HepG2 (cell line): ENCODE measurements around the gene SCARF1. TPM values are rescaled to one million over a fixed set of nuclear protein-coding genes. Genes with fewer than 3 reads are reported as not detected.

ENCODE experiments used
- ATAC-seq: fragments of 200-7000 bp; cut with Tn5 transposase; 3 replicates; pipeline ENCODE4 v1.9.1; 2020; ENCODE audit warnings: mild to moderate bottlenecking, moderate library complexity
- BruUV-seq: library from RNA; stranded (reverse); fragments of 400-500 nt; replicated peaks from 2 replicates; lab custom pipeline; 2021; lab: Mats Ljungman, UMichigan
- CTCF ChIA-PET: fragments of 300-600 bp; formaldehyde crosslinking; extraction: SDS; loops from one replicate; lab custom pipeline; 2021; ENCODE audit warnings: low total read pairs, inconsistent platforms, low intra/inter-chr PET ratio; lab: Yijun Ruan, JAX
- POLR2A ChIA-PET: fragments of 350-600 bp; sonication (Branson Sonifier 250); formaldehyde crosslinking; loops from one replicate; lab custom pipeline; 2020; ENCODE audit warnings: antibody characterized with exemption, inconsistent platforms; lab: Yijun Ruan, JAX
- DNase-seq: peaks from one replicate; pipeline ENCODE4 v3.0.0-alpha.2; 2015; ENCODE audit warnings: low spot score
- FAIRE-seq: peaks from 3 replicates; lab custom pipeline; 2011; peaks lifted over from hg19 to GRCh38; lab: Jason Lieb, UNC
- H2AFZ ChIP-seq: one replicate; pipeline ENCODE4 v1.6.1; 2011; ENCODE audit warnings: low read length, inconsistent platforms
- H3K27ac ChIP-seq: fragments of 300-600 bp; 3 replicates; pipeline ENCODE4 v1.8.0; 2011; ENCODE audit warnings: mixed run types, mild to moderate bottlenecking, mixed read lengths, low read length, inconsistent platforms; ENCODE audit not compliant: insufficient read depth; ENCODE audit errors: extremely low read length
- H3K27me3 ChIP-seq, 2 experiments: fragments of 200-600 bp in 1 of 2; 2 replicates in 1 of 2; 3 replicates in 1 of 2; pipeline versions ENCODE4 v1.6.0 to v1.8.0; 2011; ENCODE audit warnings: low read length in 2 of 2, mild to moderate bottlenecking in 2 of 2, moderate library complexity in 2 of 2, inconsistent platforms in 1 of 2; ENCODE audit not compliant: insufficient read depth in 2 of 2, control insufficient read depth in 1 of 2
- H3K36me3 ChIP-seq, 2 experiments: fragments of 200-600 bp in 1 of 2; replicated peaks in 1 of 2; 2 replicates in 1 of 2; 3 replicates in 1 of 2; pipeline versions ENCODE4 v1.5.1 to v1.8.0; 2011; ENCODE audit warnings: low read length in 2 of 2, inconsistent platforms in 1 of 2; ENCODE audit not compliant: insufficient read depth in 2 of 2, control insufficient read depth in 1 of 2
- H3K4me1 ChIP-seq: 2 replicates; pipeline ENCODE4 v1.5.1; 2012; ENCODE audit warnings: low read length, inconsistent platforms; ENCODE audit not compliant: insufficient read depth
- H3K4me2 ChIP-seq: 2 replicates; pipeline ENCODE4 v1.6.0; 2011; ENCODE audit warnings: low read depth, low read length, inconsistent platforms
- H3K4me3 ChIP-seq, 3 experiments: fragments of 200-600 bp in 1 of 3; sonication (generic), shearing (Covaris generic) in 1 of 3; replicated peaks in 1 of 3; 2 replicates each; pipeline ENCODE4 v1.5.1; 2011 to 2016; ENCODE audit warnings: low read length in 3 of 3, inconsistent platforms in 2 of 3, low read depth in 2 of 3, mild to moderate bottlenecking in 2 of 3, control low read depth in 1 of 3, mixed read lengths in 1 of 3; ENCODE audit not compliant: insufficient read depth in 1 of 3
- H3K79me2 ChIP-seq: one replicate; pipeline ENCODE4 v1.6.1; 2011; ENCODE audit warnings: low read length, inconsistent platforms; ENCODE audit not compliant: insufficient read depth
- H3K9ac ChIP-seq: 2 replicates; pipeline ENCODE4 v1.6.0; 2011; ENCODE audit warnings: mild to moderate bottlenecking, low read depth, low read length, inconsistent platforms; ENCODE audit not compliant: insufficient read depth
- H3K9me3 ChIP-seq: 2 replicates; pipeline ENCODE4 v1.5.1; 2012; ENCODE audit warnings: mild to moderate bottlenecking, low read length
- H4K20me1 ChIP-seq: 2 replicates; pipeline ENCODE4 v1.6.0; 2011; ENCODE audit warnings: inconsistent platforms, mild to moderate bottlenecking, low read length, moderate library complexity; ENCODE audit not compliant: insufficient read depth
- GPN1 ChIP-seq: sonication (generic); formaldehyde crosslinking; IDR thresholded peaks from 2 replicates; pipeline ENCODE4 v1.5.1; 2020; ENCODE audit warnings: missing genetic modification reagents, borderline replicate concordance
- HDAC6 ChIP-seq: fragments of 200-600 bp; sonication (generic); IDR thresholded peaks from 2 replicates; pipeline ENCODE4 v1.7.0; 2017; ENCODE audit warnings: mild to moderate bottlenecking, antibody characterized with exemption, low read length, low read depth
- HMG20B ChIP-seq: conservative IDR thresholded peaks from 2 replicates; pipeline ENCODE4 v1.6.1; 2016; ENCODE audit warnings: missing genetic modification reagents, missing compliant biosample characterization
- KLF15 ChIP-seq: sonication (generic); formaldehyde crosslinking; IDR thresholded peaks from 2 replicates; pipeline ENCODE4 v1.8.1; 2023; ENCODE audit warnings: borderline replicate concordance, mild to moderate bottlenecking, inconsistent platforms, missing genetic modification reagents, mixed read lengths
- MAF1 ChIP-seq: sonication (generic); formaldehyde crosslinking; IDR thresholded peaks from 2 replicates; pipeline ENCODE4 v1.5.0; 2020; ENCODE audit warnings: missing genetic modification reagents, borderline replicate concordance
- NFE2L1 ChIP-seq: sonication (generic); formaldehyde crosslinking; IDR thresholded peaks from 2 replicates; pipeline ENCODE4 v1.4.0; 2020; ENCODE audit warnings: missing genetic modification reagents, mild to moderate bottlenecking, borderline replicate concordance
- SP140L ChIP-seq: sonication (generic); formaldehyde crosslinking; IDR thresholded peaks from 2 replicates; pipeline ENCODE4 v1.4.0; 2020; ENCODE audit warnings: missing genetic modification reagents, borderline replicate concordance
- ZBTB38 ChIP-seq: sonication (generic); formaldehyde crosslinking; IDR thresholded peaks from 2 replicates; pipeline ENCODE4 v1.5.1; 2020; ENCODE audit warnings: mild to moderate bottlenecking, missing genetic modification reagents
- ZFX ChIP-seq: sonication (generic); formaldehyde crosslinking; IDR thresholded peaks from 2 replicates; pipeline ENCODE4 v1.4.0; 2020; ENCODE audit warnings: mild to moderate bottlenecking, low read depth, missing genetic modification reagents, moderate library complexity
- ZNF12 ChIP-seq: sonication (generic); formaldehyde crosslinking; IDR thresholded peaks from 2 replicates; pipeline ENCODE4 v1.5.0; 2020; ENCODE audit warnings: missing genetic modification reagents
- ZNF598 ChIP-seq: sonication (generic); formaldehyde crosslinking; IDR thresholded peaks from 2 replicates; pipeline ENCODE4 v1.5.1; 2020; ENCODE audit warnings: mild to moderate bottlenecking, missing genetic modification reagents, borderline replicate concordance
- ZNF605 ChIP-seq: sonication (generic); formaldehyde crosslinking; IDR thresholded peaks from 2 replicates; pipeline ENCODE4 v1.8.0; 2022; ENCODE audit warnings: mild to moderate bottlenecking, missing genetic modification reagents
- ZSCAN21 ChIP-seq: sonication (generic); formaldehyde crosslinking; IDR thresholded peaks from 2 replicates; pipeline ENCODE4 v1.8.0; 2022; ENCODE audit warnings: mild to moderate bottlenecking, missing genetic modification reagents, moderate library complexity, borderline replicate concordance
- WGBS: methylation state at CpG from one replicate; pipeline ENCODE4 v1.1.6; 2017; ENCODE audit warnings: low lambda C conversion rate; 5-methylcytosine and 5-hydroxymethylcytosine counted together
- in situ Hi-C: cut with HindIII; loops from 2 replicates; pipeline ENCODE4 v1.10.0; 2017; ENCODE audit warnings: low pct_unique_long_range_greater_than_20kb; ENCODE audit not compliant: extremely low pct_ligation_motif_present
- intact Hi-C: fragments of 100-400 bp; cut with micrococcal nuclease; formaldehyde crosslinking; loops from one replicate; pipeline ENCODE4 v1.10.0; 2022; ENCODE audit not compliant: unreplicated experiment
- polyA plus RNA-seq, 8 experiments: library from polyadenylated mRNA; depleted of rRNA in 3 of 8; stranded (reverse) in 7 of 8; unstranded in 1 of 8; fragments of >200 nt; fragmentation: Illumina TruSeq in 4 of 8; extraction: Trizol in 4 of 8; gene quantifications; 2 replicates each; pipeline versions ENCODE4 v1.2.1 to v1.2.3, GENCODE V29; 2011 to 2016; ENCODE audit warnings: low read depth in 4 of 8, missing spikeins in 1 of 8, mixed read lengths in 1 of 8; ENCODE audit not compliant: insufficient read depth in 1 of 8
- total RNA-seq, 5 experiments: library from RNA; depleted of rRNA; stranded (reverse); fragments of >200 nt; fragmentation: Illumina TruSeq; extraction: Trizol; gene quantifications; 2 replicates each; pipeline ENCODE4 v1.2.3, GENCODE V29; 2016; ENCODE audit warnings: low read depth in 1 of 5
- TF ChIP-seq, protein P1 (sequence below): sonication (generic); formaldehyde crosslinking; IDR thresholded peaks from 2 replicates; pipeline ENCODE4 v1.5.1; 2020; ENCODE audit warnings: missing genetic modification reagents, mild to moderate bottlenecking, borderline replicate concordance
- TF ChIP-seq, protein P2 (sequence below): sonication (generic); formaldehyde crosslinking; IDR thresholded peaks from 2 replicates; pipeline ENCODE4 v1.4.0; 2020; ENCODE audit warnings: mild to moderate bottlenecking, missing genetic modification reagents
- TF ChIP-seq, protein P3 (sequence below): sonication (generic); formaldehyde crosslinking; IDR thresholded peaks from 2 replicates; pipeline ENCODE4 v1.4.0; 2020; ENCODE audit warnings: mild to moderate bottlenecking, missing genetic modification reagents
- TF ChIP-seq, protein P4 (sequence below): sonication (generic); formaldehyde crosslinking; conservative IDR thresholded peaks from 2 replicates; pipeline ENCODE4 v1.4.0; 2020; ENCODE audit warnings: mild to moderate bottlenecking, missing genetic modification reagents, moderate library complexity

SCARF1 gene
- total and polyA plus RNA-seq, 2 of the 13 experiments (the other 11 are each of a cell fraction or from before 2014, with no cell fraction given) = 0.24 to 0.71 TPM

DNA sequence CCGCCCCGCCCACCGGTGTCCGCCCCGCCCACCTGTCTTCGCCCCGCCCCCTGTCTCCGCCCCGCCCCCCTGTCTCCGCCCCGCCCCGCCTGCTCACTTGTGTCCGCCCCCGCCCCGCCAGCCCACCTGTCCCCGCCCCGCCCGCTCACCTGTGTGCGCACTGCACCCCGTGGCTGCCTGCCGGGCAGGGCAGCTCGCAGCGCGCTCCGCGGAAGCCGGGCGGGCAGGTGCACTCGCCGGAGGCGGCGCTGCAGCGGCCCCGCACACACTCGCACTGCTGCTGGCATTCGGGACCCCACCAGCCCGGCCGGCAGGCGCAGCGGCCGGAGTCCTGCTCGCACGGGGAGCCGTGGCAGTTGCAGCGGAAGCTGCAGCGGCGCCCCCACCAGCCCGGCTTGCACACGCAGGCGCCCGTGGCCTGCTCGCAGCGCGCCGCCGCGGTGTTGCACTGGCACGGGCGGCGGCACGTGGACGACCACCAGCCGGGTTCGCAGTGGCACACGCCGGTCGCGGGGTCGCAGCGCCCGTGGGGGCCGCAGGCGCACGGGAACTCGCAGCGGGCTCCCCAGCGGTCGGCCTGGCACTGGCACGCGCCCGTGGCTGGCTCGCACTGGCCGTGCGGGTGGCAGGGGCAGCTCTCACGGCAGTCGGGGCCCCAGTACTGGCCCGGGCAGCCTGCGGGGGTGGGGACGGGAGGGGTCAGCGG, 2.1 kb downstream of the SCARF1 start:
- CTCF ChIA-PET = no interaction called here
- Histone ChIP-seq H3K9ac (peak overlapping the region; percentile 43), H2AFZ (no peak overlapping the region)
- no peak for TF ChIP-seq ZNF12 (CRISPR knock-in tag)
- TF ChIP-seq, protein P1, sequence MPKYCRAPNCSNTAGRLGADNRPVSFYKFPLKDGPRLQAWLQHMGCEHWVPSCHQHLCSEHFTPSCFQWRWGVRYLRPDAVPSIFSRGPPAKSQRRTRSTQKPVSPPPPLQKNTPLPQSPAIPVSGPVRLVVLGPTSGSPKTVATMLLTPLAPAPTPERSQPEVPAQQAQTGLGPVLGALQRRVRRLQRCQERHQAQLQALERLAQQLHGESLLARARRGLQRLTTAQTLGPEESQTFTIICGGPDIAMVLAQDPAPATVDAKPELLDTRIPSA (CRISPR knock-in tag) = no peak
- TF ChIP-seq, protein P2, sequence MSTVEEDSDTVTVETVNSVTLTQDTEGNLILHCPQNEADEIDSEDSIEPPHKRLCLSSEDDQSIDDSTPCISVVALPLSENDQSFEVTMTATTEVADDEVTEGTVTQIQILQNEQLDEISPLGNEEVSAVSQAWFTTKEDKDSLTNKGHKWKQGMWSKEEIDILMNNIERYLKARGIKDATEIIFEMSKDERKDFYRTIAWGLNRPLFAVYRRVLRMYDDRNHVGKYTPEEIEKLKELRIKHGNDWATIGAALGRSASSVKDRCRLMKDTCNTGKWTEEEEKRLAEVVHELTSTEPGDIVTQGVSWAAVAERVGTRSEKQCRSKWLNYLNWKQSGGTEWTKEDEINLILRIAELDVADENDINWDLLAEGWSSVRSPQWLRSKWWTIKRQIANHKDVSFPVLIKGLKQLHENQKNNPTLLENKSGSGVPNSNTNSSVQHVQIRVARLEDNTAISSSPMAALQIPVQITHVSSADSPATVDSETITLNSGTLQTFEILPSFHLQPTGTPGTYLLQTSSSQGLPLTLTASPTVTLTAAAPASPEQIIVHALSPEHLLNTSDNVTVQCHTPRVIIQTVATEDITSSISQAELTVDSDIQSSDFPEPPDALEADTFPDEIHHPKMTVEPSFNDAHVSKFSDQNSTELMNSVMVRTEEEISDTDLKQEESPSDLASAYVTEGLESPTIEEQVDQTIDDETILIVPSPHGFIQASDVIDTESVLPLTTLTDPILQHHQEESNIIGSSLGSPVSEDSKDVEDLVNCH (CRISPR knock-in tag) = no peak
- TF ChIP-seq ZNF598 = no peak
- TF ChIP-seq MAF1 (CRISPR knock-in tag) = no peak
- TF ChIP-seq NFE2L1 (CRISPR knock-in tag) = no peak
- 0 out of 2 replicates have a peak, but pooled peaks have one; percentile 23 for TF ChIP-seq ZSCAN21
- no peak for TF ChIP-seq ZNF605 (CRISPR knock-in tag)
- TF ChIP-seq, protein P3, sequence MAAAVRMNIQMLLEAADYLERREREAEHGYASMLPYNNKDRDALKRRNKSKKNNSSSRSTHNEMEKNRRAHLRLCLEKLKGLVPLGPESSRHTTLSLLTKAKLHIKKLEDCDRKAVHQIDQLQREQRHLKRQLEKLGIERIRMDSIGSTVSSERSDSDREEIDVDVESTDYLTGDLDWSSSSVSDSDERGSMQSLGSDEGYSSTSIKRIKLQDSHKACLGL = peak; percentile 40; the same call in 1 of the 2 replicates
- no peak for TF ChIP-seq SP140L
- TF ChIP-seq HMG20B (CRISPR knock-in tag) = no peak
- TF ChIP-seq HDAC6 = no peak
- peak; percentile 34; the same call in 1 of the 2 replicates for TF ChIP-seq ZFX (CRISPR knock-in tag)
- TF ChIP-seq GPN1 (CRISPR knock-in tag) = no peak
- TF ChIP-seq, protein P4, sequence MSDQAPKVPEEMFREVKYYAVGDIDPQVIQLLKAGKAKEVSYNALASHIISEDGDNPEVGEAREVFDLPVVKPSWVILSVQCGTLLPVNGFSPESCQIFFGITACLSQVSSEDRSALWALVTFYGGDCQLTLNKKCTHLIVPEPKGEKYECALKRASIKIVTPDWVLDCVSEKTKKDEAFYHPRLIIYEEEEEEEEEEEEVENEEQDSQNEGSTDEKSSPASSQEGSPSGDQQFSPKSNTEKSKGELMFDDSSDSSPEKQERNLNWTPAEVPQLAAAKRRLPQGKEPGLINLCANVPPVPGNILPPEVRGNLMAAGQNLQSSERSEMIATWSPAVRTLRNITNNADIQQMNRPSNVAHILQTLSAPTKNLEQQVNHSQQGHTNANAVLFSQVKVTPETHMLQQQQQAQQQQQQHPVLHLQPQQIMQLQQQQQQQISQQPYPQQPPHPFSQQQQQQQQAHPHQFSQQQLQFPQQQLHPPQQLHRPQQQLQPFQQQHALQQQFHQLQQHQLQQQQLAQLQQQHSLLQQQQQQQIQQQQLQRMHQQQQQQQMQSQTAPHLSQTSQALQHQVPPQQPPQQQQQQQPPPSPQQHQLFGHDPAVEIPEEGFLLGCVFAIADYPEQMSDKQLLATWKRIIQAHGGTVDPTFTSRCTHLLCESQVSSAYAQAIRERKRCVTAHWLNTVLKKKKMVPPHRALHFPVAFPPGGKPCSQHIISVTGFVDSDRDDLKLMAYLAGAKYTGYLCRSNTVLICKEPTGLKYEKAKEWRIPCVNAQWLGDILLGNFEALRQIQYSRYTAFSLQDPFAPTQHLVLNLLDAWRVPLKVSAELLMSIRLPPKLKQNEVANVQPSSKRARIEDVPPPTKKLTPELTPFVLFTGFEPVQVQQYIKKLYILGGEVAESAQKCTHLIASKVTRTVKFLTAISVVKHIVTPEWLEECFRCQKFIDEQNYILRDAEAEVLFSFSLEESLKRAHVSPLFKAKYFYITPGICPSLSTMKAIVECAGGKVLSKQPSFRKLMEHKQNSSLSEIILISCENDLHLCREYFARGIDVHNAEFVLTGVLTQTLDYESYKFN (CRISPR knock-in tag) = no peak
- no peak for TF ChIP-seq KLF15 (CRISPR knock-in tag)
- no peak for TF ChIP-seq ZBTB38 (CRISPR knock-in tag)

More for the DNA sequence above, 2.1 kb downstream of the SCARF1 start:
- POLR2A ChIA-PET = interaction anchor here (1.0 kb wide), 1 partner anchor 46 kb away, joined by 3 read pairs; no protein-coding TSS in a partner anchor
- no TSS peak for BruUV-seq
- WGBS = 6% methylated on average over 23 of the region's 90 CpGs
- Histone ChIP-seq H3K27me3 (peaks cover 2 to 28% of the 10 kb centered on the region in 2 experiments; a peak in 3 of 5 replicates), H4K20me1 (no peaks in the 10 kb centered on the region), H3K4me3 (peak overlapping the region; percentile 50 to 76 (median 51); a peak in 5 of 6 replicates), H3K4me1 (peaks cover 73% of the 10 kb centered on the region), H3K79me2 (no peaks in the 10 kb centered on the region), H3K9me3 (no peaks in the 10 kb centered on the region), H3K27ac (no peak overlapping the region), H3K4me2 (peak overlapping the region; percentile 79), H3K36me3 (no peaks in the 10 kb centered on the region)
- in situ Hi-C loops = no loop called here
- DNase-seq (no peak), ATAC-seq (peak; percentile 20), FAIRE-seq (no peak)
- intact Hi-C loops = no loop called here
